ENCODE measurements around the gene DBH.

Gene DBH

GRCh38 chr9:133686642-133687575 lies 50.7 kb downstream of the DBH start:
- no peak overlapping the region for H3K4me3 ChIP-seq
- no peaks in the 10 kb centered on the region for H3K36me3 ChIP-seq (ENCODE audit: insufficient read depth, low read length)
- no peaks in the 10 kb centered on the region for H3K9me3 ChIP-seq (ENCODE audit: low read depth, low read length)
- DNase-seq (ENCODE audit: low read depth, low spot score) = no peak
- H3K27ac ChIP-seq = no peak overlapping the region
- TF ChIP-seq POLR2AphosphoS5 (IDR thresholded peaks at IDR 0.05; ENCODE audit: borderline replicate concordance, low read depth, low read length) (no peak), EZH2 (IDR thresholded peaks at IDR 0.05) (no peak), FOXP2 (optimal IDR thresholded peaks at IDR 0.05; ENCODE audit: control extremely low read depth, extremely low read length, insufficient read depth) (no peak)
- no peak overlapping the region for H3K9ac ChIP-seq (ENCODE audit: insufficient read length)

DNA sequence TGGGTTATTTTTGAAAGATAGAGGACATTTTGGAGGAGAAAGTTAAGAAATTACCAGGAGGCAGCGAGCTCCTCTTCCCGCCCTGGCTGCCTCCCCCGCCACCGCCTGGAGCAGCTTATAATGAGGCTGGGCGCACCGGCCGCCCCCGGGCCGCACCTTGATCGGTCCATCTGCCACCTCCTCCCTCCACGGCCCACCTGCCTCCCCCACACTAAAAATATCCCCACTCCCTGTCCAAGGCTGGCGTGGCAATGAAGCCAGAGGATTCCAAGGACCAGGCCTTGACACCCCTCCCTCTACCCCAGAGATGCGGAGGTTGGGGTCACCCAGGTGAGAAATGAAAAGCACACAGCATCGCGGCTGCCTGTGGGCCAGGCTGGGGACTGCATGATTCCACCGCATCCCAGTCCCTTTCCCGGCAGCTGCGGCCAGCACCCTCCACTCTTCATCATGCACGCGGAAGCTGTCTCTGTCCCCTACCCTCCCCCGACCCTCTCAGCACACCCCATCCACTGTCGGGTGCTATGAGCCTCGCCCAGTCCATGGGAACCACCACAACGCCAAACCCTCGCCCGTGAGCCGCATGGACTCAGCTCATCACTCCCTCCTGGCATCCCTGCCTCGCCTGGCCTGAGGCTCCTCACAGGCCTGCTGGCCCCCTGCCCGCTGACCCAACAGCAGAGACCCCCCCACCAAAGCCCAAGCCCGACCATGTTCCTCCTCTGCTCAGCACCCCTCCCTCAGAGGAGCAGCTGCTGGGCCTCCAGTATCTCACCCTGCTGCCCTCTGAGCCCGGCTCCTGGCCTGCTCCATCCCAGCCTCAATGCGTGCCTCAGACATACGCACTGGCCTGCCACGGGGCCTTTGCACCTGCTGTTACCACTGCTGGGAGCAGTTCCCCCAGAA lies 51.9 kb downstream of the DBH start:
- DNase-seq (ENCODE audit: low read depth, low spot score) = no peak
- no peak overlapping the region for H3K4me3 ChIP-seq
- H3K27ac ChIP-seq = no peak overlapping the region

DNA sequence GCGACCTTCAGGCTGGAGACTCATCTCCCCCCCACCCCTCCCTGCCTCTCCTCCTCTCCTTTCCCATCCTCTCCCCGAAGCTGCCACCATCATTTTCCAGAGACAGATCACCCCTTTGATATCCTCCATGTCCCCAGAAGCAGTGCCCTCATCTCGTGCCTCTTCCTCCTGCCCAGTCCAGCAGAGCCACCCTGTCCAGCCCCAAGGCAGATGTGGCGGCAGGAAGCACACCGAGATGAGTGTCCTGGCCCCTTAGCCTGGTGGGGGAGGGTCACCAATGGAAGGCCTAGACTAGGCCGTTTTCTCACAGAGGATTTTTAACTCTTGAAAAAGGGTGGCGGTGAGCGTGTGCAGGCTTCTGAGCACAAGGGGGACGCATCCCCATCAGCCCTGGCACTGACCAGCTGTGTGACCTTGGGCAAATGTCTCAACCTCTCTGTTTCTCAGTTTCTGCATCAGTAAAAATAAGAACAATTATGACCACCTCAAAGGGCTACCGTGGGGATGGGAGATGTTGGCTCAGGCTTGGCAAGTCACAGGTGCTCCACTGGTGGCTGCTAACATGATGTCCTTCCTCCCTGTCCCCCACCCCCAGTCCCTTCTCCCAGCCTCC lies 53.1 kb downstream of the DBH start:
- no peak overlapping the region for H3K4me3 ChIP-seq
- no peaks in the 10 kb centered on the region for H3K36me3 ChIP-seq (ENCODE audit: insufficient read depth, low read length)
- TF ChIP-seq POLR2AphosphoS5 (IDR thresholded peaks at IDR 0.05; ENCODE audit: borderline replicate concordance, low read depth, low read length) = no peak
- no peak overlapping the region for H3K9ac ChIP-seq (ENCODE audit: insufficient read length)
- no peak for DNase-seq (ENCODE audit: low read depth, low spot score)
- H3K9me3 ChIP-seq (ENCODE audit: low read depth, low read length) = no peaks in the 10 kb centered on the region
- H3K27ac ChIP-seq = no peak overlapping the region

More for the DNA sequence above, 51.9 kb downstream of the DBH start:
- no peaks in the 10 kb centered on the region for H3K36me3 ChIP-seq (ENCODE audit: insufficient read depth, low read length)
- no peak overlapping the region for H3K9ac ChIP-seq (ENCODE audit: insufficient read length)
- no peak for TF ChIP-seq FOXP2 (optimal IDR thresholded peaks at IDR 0.05; ENCODE audit: control extremely low read depth, extremely low read length, insufficient read depth)
- TF ChIP-seq EZH2 (IDR thresholded peaks at IDR 0.05) = no peak
- TF ChIP-seq POLR2AphosphoS5 (IDR thresholded peaks at IDR 0.05; ENCODE audit: borderline replicate concordance, low read depth, low read length) = no peak
- no peaks in the 10 kb centered on the region for H3K9me3 ChIP-seq (ENCODE audit: low read depth, low read length)

- no peak for DNase-seq (ENCODE audit: low read depth, low spot score)
- Histone ChIP-seq H3K4me3 (no peak overlapping the region), H3K9me3 (ENCODE audit: low read depth, low read length) (no peaks in the 10 kb centered on the region), H3K36me3 (ENCODE audit: insufficient read depth, low read length) (no peaks in the 10 kb centered on the region), H3K9ac (ENCODE audit: insufficient read length) (no peak overlapping the region), H3K27ac (no peak overlapping the region)
- TF ChIP-seq POLR2AphosphoS5 (IDR thresholded peaks at IDR 0.05; ENCODE audit: borderline replicate concordance, low read depth, low read length) (no peak), FOXP2 (optimal IDR thresholded peaks at IDR 0.05; ENCODE audit: control extremely low read depth, extremely low read length, insufficient read depth) (no peak), EZH2 (IDR thresholded peaks at IDR 0.05) (no peak)
These were observed 54.0 kb downstream of the DBH start for GRCh38 chr9:133690081-133690561.

DNA sequence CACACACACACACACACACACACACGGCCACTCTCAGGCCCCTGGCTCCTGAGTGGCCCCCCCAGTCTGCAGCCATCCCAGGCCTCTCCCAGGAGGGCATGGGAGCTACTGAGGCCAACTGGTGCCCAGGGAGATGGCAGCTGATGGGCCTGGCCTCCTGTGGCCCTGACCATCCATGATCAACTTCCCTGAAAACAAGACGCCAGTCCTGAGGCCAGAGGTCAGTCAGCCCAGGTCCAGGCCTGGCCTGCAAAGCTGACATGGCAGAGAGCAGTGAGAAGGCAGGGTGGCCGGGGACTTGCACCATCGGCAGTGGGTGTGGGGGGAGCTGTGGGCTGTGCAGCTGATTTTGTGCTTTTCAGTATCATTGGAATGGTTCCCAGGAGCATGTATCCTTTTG lies 55.0 kb downstream of the DBH start:
- H3K4me3 ChIP-seq = peak overlapping the region; percentile 25; the same call in 1 of the 2 replicates
- DNase-seq (ENCODE audit: low read depth, low spot score) = no peak
- TF ChIP-seq POLR2AphosphoS5 (IDR thresholded peaks at IDR 0.05; ENCODE audit: borderline replicate concordance, low read depth, low read length) = no peak
- no peak for TF ChIP-seq EZH2 (IDR thresholded peaks at IDR 0.05)
- no peak for TF ChIP-seq FOXP2 (optimal IDR thresholded peaks at IDR 0.05; ENCODE audit: control extremely low read depth, extremely low read length, insufficient read depth)
- no peaks in the 10 kb centered on the region for H3K36me3 ChIP-seq (ENCODE audit: insufficient read depth, low read length)
- H3K27ac ChIP-seq = no peak overlapping the region
- H3K9me3 ChIP-seq (ENCODE audit: low read depth, low read length) = no peaks in the 10 kb centered on the region
- no peak overlapping the region for H3K9ac ChIP-seq (ENCODE audit: insufficient read length)

GRCh38 chr9:133691626-133692363 lies 55.6 kb downstream of the DBH start:
- TF ChIP-seq FOXP2 (optimal IDR thresholded peaks at IDR 0.05; ENCODE audit: control extremely low read depth, extremely low read length, insufficient read depth) (no peak), EZH2 (IDR thresholded peaks at IDR 0.05) (no peak), POLR2AphosphoS5 (IDR thresholded peaks at IDR 0.05; ENCODE audit: borderline replicate concordance, low read depth, low read length) (no peak)
- H3K27ac ChIP-seq = no peak overlapping the region
- H3K36me3 ChIP-seq (ENCODE audit: insufficient read depth, low read length) = no peaks in the 10 kb centered on the region
- no peaks in the 10 kb centered on the region for H3K9me3 ChIP-seq (ENCODE audit: low read depth, low read length)
- DNase-seq (ENCODE audit: low read depth, low spot score) = no peak
- peak overlapping the region; percentile 25; the same call in 1 of the 2 replicates for H3K4me3 ChIP-seq
- H3K9ac ChIP-seq (ENCODE audit: insufficient read length) = no peak overlapping the region

DNA sequence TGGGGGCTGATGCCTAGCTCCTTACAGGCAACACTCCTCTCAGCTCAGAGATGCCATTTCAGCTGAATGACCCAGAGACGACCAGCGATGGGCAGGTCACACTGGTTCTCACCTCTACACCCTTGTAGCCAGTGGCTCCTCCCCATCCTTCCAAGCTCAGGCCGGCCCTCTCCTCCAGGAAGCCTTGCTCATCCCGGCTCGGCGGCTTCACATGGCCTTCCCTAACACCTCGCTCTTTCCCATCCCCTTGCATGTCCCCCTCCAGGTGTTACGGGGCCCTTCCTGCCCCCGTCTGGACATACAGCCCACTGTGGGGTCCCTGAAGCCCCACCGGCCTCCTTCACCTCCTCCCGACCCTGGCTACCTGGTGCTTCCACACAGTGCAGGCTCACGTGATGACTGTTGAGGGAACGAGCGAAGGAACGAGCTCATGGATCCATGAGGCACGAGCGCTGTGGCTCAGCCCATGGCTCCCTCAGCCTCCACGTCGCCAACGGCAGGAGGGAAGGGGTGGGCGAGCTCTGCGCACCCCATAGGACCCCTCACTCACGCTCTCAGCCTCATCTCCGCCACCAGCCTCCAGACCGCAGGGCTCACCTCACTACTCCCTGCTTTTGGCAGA lies 56.3 kb downstream of the DBH start:
- H3K27ac ChIP-seq = no peak overlapping the region

More for the DNA sequence above, 56.3 kb downstream of the DBH start:
- no peak overlapping the region for H3K9ac ChIP-seq (ENCODE audit: insufficient read length)
- no peaks in the 10 kb centered on the region for H3K36me3 ChIP-seq (ENCODE audit: insufficient read depth, low read length)
- TF ChIP-seq EZH2 (IDR thresholded peaks at IDR 0.05) (no peak), POLR2AphosphoS5 (IDR thresholded peaks at IDR 0.05; ENCODE audit: borderline replicate concordance, low read depth, low read length) (no peak), FOXP2 (optimal IDR thresholded peaks at IDR 0.05; ENCODE audit: control extremely low read depth, extremely low read length, insufficient read depth) (no peak)
- no peak for DNase-seq (ENCODE audit: low read depth, low spot score)
- no peaks in the 10 kb centered on the region for H3K9me3 ChIP-seq (ENCODE audit: low read depth, low read length)
- H3K4me3 ChIP-seq = no peak overlapping the region

All from SK-N-MC (cell line).